Measurements from ENCODE around the gene ENDOU. TPM values are rescaled to one million over a fixed set of nuclear protein-coding genes. Genes with fewer than 3 reads are reported as not detected.

ENDOU gene
- total RNA-seq, 2 donors from 2014 or later, result 1.0 TPM; not detected in 1

GRCh38 chr12:47737936-47738594, 12.8 kb upstream of the ENDOU start:
- DNase-seq (ENCODE audit: low spot score), result no peak
- no peaks in the 10 kb centered on the region for H3K27me3 ChIP-seq (replicated peaks; ENCODE audit: insufficient read depth)
- H3K4me3 ChIP-seq, result no peak overlapping the region
- H3K36me3 ChIP-seq, result no peaks in the 10 kb centered on the region
- intact Hi-C loops (cut with DNase I), result loop anchor here (2.0 kb wide), 1 partner anchor 21 kb away; no protein-coding TSS in a partner anchor
- H3K4me1 ChIP-seq (replicated peaks), result no peaks in the 10 kb centered on the region
- TF ChIP-seq POLR2A (IDR thresholded peaks at IDR 0.05), result no peak
- TF ChIP-seq, protein P1, sequence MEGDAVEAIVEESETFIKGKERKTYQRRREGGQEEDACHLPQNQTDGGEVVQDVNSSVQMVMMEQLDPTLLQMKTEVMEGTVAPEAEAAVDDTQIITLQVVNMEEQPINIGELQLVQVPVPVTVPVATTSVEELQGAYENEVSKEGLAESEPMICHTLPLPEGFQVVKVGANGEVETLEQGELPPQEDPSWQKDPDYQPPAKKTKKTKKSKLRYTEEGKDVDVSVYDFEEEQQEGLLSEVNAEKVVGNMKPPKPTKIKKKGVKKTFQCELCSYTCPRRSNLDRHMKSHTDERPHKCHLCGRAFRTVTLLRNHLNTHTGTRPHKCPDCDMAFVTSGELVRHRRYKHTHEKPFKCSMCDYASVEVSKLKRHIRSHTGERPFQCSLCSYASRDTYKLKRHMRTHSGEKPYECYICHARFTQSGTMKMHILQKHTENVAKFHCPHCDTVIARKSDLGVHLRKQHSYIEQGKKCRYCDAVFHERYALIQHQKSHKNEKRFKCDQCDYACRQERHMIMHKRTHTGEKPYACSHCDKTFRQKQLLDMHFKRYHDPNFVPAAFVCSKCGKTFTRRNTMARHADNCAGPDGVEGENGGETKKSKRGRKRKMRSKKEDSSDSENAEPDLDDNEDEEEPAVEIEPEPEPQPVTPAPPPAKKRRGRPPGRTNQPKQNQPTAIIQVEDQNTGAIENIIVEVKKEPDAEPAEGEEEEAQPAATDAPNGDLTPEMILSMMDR (IDR thresholded peaks at IDR 0.05), result no peak
- TF ChIP-seq POLR2AphosphoS5 (IDR thresholded peaks at IDR 0.05), result no peak
- H3K9me3 ChIP-seq, result no peaks in the 10 kb centered on the region
- H3K27ac ChIP-seq, result peak overlapping the region; percentile 41 to 66
- WGBS, result 88% methylated on average over 15 of the region's 17 CpGs

GRCh38 chr12:47736877-47737676, 11.8 kb upstream of the ENDOU start:
- Histone ChIP-seq H3K36me3 (no peaks in the 10 kb centered on the region), H3K27ac (peak overlapping the region; percentile 41 to 66), H3K27me3 (replicated peaks; ENCODE audit: insufficient read depth) (no peaks in the 10 kb centered on the region), H3K9me3 (no peaks in the 10 kb centered on the region), H3K4me3 (no peak overlapping the region), H3K4me1 (replicated peaks) (no peaks in the 10 kb centered on the region)
- intact Hi-C loops (cut with DNase I), result loop anchor here (2.0 kb wide), 1 partner anchor 20 kb away; no protein-coding TSS in a partner anchor
- TF ChIP-seq, protein P1 (IDR thresholded peaks at IDR 0.05), result no peak
- TF ChIP-seq POLR2AphosphoS5 (IDR thresholded peaks at IDR 0.05), result peak; percentile 14
- 44% methylated on average over 19 of the region's 19 CpGs for WGBS
- peak; percentile 37 for DNase-seq (ENCODE audit: low spot score)

GRCh38 chr12:47736216-47736615, 10.9 kb upstream of the ENDOU start:
- peak overlapping the region; percentile 32 to 66 for H3K27ac ChIP-seq
- intact Hi-C loops (cut with DNase I), result loop anchor here (2.0 kb wide), 1 partner anchor 19 kb away; no protein-coding TSS in a partner anchor
- no peaks in the 10 kb centered on the region for H3K36me3 ChIP-seq
- H3K27me3 ChIP-seq (replicated peaks; ENCODE audit: insufficient read depth), result no peaks in the 10 kb centered on the region
- DNase-seq (ENCODE audit: low spot score), result no peak
- 83% methylated on average over 4 of the region's 4 CpGs for WGBS
- no peak for TF ChIP-seq POLR2A (IDR thresholded peaks at IDR 0.05)
- TF ChIP-seq, protein P1 (IDR thresholded peaks at IDR 0.05), result no peak
- TF ChIP-seq POLR2AphosphoS5 (IDR thresholded peaks at IDR 0.05), result no peak
- H3K9me3 ChIP-seq, result no peaks in the 10 kb centered on the region
- H3K4me3 ChIP-seq, result no peak overlapping the region
- H3K4me1 ChIP-seq (replicated peaks), result no peaks in the 10 kb centered on the region

- Histone ChIP-seq H3K36me3 (no peaks in the 10 kb centered on the region), H3K4me1 (replicated peaks) (no peaks in the 10 kb centered on the region), H3K27ac (peak overlapping the region; percentile 32 to 66), H3K4me3 (no peak overlapping the region), H3K9me3 (no peaks in the 10 kb centered on the region), H3K27me3 (replicated peaks; ENCODE audit: insufficient read depth) (no peaks in the 10 kb centered on the region)
- TF ChIP-seq POLR2AphosphoS5 (IDR thresholded peaks at IDR 0.05) (no peak), POLR2A (IDR thresholded peaks at IDR 0.05) (no peak)
- TF ChIP-seq, protein P1 (IDR thresholded peaks at IDR 0.05), result no peak
- 89% methylated on average over 10 of the region's 11 CpGs for WGBS
- intact Hi-C loops (cut with DNase I), result loop anchor here (2.0 kb wide), 1 partner anchor 19 kb away; no protein-coding TSS in a partner anchor
- DNase-seq (ENCODE audit: low spot score), result no peak
Measured at GRCh38 chr12:47735649-47736048, 10.4 kb upstream of the ENDOU start.
